ENCODE results near the gene SQSTM1.

SQSTM1 gene

GRCh38 chr5:179875741-179876609 lies 55.3 kb downstream of the SQSTM1 start:
- no peak for DNase-seq

DNA sequence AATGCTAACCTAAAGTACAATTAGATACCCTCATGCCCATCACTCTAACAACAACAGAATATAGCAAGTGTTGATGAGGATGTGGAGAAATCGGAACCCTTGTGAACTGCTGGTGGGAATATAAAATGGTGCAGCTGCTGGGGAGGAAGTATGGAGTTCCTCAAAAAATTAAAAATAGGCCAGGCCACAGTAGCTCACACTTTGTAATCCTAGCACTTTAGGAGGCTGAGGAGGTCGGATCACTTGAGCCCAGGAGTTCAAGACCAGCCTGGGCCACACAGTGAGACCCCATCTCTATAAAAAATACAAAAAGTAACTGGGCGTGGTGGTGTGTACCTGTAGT lies 55.9 kb downstream of the SQSTM1 start:
- DNase-seq: no peak

GRCh38 chr5:179878222-179879002 lies 57.7 kb downstream of the SQSTM1 start:
- DNase-seq: no peak

DNA sequence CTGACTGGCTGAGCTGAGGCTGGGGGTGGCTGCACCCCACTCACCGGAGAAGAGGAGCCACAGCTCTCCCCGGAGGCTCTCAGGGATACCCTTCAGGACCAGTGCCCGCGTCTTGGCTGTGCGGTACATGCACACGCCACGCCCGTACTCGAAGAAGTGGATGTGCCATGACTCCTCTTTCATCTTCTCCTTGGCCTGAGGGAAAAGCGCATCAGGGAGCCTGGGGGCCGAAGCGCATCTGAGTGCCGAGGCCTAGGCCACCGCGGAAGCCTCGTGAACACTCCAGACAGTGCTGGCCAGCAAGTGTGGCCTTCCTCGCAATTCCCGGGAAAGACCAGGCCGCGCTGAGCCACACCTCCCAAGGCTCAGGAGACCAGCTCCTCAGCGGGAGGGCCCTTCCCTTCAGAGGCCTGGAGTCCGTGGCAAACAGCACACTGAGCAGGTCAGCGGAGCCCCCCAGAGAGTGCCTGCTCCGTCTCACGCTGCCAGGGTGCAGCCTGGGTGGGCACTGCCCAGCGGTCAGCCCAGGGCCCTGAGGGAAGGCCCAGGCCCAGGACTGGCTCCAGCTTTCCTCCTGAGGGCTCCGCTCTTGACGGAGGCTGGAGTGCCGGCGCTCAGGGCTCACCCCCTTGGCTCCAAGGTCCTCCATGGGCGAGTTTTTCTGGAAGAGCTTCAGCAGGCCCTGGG lies 58.4 kb downstream of the SQSTM1 start:
- DNase-seq: no peak

- no peak for DNase-seq
Observed at GRCh38 chr5:179879690-179880010, 58.9 kb downstream of the SQSTM1 start.

- DNase-seq: no peak
Observed at GRCh38 chr5:179880066-179880650, 59.5 kb downstream of the SQSTM1 start.

DNA sequence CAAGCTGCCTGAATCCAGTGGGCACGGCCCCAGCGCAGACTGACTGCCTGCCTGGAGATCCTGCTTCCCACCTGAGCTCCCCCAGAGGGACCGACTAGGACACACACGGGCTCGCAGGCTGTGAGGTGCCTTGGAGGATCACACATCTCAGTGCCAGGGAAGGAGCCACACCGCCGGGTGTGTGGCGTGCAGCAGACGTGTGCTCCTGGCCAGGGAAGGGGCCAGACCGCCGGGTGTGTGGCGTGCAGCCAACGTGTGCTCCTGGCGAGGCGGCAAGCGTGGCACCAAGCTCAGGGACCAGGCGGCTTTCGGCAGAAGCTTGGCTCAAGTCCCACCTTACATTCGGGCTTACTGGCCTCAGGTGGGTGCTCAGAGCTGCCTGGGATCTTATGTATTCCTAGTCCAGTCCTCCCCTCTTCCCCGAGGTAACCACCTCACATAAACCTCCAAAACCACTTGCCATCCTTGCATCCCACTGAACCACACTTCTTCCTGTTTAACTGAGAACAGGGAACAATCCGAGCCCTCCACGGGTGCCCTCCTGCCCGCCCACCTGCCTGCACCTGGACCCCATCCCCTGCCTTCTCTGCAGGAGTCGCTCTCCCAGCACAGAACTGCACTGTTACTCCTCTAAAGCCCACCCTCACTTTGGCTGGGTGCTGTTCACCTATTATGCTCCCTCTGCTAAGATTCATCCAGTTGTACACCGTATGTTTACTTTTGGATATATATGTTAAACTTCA lies 60.3 kb downstream of the SQSTM1 start:
- DNase-seq: no peak

DNA sequence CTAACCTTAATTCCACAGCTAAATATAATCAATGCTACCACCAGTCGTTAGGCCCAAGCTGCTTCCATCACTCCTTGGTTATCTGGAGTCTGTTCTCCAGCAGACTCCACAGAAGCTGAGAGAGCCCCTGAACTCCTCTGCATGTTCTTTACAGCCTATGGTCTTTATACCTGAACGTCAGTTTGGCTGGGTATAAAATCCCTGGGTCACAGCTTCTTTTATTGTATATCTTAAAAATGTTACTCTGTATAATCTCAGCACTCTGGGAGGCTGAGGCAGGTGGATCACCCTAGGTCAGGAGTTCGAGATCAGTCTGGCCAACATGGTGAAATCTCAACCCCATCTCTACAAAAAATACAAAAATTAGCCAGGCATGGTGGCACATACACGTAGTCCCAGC lies 61.6 kb downstream of the SQSTM1 start:
- no peak for DNase-seq

- no peak for DNase-seq
Observed at GRCh38 chr5:179883163-179883562, 62.5 kb downstream of the SQSTM1 start.

GRCh38 chr5:179885491-179886090 lies 64.9 kb downstream of the SQSTM1 start:
- no peak for DNase-seq

GRCh38 chr5:179886190-179886911 lies 65.6 kb downstream of the SQSTM1 start:
- no peak for DNase-seq

DNA sequence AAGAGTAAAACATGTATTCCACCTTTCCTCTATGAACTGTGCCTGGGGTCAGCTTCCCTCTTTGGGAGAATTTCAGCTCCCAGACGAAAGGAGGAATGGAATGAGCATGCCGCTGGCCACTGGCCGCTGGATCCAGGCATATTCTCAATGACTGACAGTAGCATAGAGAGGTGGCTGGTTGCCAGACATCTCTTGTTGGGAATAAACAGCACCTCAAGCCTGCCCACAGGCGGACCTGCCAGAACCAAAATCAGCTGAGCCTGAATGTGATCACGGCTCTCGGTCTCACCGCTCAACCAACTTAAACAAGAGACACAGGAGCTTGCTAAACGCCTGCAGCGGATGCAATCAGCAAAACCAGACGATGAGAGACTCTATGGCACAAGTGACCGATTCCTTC lies 66.4 kb downstream of the SQSTM1 start:
- DNase-seq: no peak
